HG03135 (cell line): ENCODE measurements around the gene MR1.
A peak's percentile ranks its signal among the peaks of the same experiment; 100 is the strongest.
"Not testable (repeated sequence)": the region's sequence is repeated elsewhere in the genome, so short reads cannot be mapped to it uniquely, and the experiment has no call there.

Experiments
- ATAC-seq: cut with Tn5 transposase; IDR thresholded peaks from one replicate; pipeline ENCODE4 v1.9.1; 2021; ENCODE audit warnings: mild to moderate bottlenecking, moderate library complexity; ENCODE audit not compliant: unreplicated experiment

The MR1 gene

DNA sequence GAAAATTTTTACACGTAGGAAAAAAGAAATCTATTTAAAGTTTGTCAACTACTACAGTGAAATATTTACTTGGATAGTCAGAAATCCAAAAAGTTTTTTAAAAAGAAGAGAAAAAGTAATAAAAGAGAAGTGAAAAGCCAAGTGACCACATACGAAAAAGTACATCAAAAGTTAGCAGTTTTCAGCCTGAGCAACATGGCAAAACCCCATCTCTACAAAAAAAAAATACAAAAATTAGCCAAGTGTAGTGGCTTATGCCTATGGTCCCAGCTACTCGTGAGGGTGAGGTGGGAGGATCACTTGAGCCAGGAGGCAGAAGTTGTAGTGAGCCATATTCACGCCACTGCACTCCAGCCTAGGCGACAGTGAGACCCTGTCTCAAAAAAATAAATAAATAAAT, 5.2 kb upstream of the MR1 start:
- ATAC-seq: no peak

- ATAC-seq: no peak
Observed at GRCh38 chr1:181032535-181032934, 1.2 kb upstream of the MR1 start.

DNA sequence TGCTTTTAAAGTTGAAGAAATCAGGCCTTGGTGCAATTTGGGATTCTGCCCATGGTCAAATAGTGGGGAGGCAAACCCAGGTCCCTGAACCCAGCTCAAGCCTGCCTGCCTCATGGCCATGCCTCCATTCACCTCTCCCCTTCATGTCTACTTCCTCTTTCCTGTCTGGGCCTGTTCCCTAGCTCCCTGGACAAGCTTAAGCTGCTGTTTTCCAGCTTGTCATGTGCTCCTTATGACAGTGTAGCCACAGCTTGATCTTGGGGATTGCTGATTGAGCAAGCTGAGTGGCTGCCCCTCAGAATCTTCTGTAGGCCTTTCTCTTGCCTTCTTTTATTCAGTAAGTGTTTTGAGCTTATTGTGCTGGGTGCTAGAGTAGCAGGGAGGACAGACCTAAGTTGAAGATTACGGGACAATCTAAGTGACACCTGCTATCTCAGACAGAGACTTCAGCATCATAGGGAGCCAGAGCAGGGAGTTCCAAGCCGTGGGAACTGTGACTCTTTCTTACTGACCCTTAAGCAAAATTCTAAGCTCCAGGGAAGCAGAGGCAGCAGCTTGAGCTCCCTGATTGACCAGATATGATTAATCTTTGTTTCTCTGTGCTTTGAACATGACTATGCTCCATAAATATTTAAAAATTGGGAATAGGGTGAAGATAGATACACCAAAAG, 520 bp upstream of the MR1 start:
- ATAC-seq: peak; percentile 26

- ATAC-seq: not testable (repeated sequence)
Observed at GRCh38 chr1:181035210-181035609, 1.4 kb downstream of the MR1 start.

DNA sequence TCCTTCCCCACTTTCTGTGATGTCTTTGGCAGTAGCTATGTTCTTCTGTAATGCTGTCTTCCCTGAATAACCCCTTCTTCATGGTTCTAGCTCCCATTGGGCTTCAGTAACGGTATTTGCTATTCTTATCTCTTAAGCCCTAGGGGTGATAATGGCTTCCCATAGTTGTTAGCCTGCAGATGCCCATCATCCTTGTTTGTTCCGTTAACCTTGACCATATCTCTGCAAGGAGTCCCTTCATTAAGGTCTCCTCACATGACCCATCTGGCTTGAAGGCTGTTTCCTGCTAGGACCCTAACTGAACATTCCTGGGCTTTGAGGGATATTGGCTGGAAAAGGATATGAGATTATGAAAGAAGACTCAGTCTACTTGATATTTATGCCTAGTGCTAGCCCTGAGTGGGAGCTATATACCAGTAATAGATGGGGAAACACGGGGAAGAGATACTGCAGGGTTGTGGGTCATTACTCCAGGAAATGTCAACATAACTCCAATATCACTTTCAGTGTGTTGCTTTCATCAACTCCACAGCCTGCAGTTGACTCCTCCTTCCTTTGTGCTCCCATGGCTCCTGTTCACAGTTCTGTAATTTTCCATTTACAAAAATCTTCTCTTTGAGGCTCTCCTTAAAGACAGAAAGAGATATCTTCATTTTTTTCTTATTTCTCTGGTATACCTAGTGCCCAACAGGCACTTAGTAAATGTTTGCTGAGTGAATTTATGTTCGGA, 2.5 kb downstream of the MR1 start:
- no peak for ATAC-seq

GRCh38 chr1:181037386-181037785, 3.6 kb downstream of the MR1 start:
- ATAC-seq: no peak

DNA sequence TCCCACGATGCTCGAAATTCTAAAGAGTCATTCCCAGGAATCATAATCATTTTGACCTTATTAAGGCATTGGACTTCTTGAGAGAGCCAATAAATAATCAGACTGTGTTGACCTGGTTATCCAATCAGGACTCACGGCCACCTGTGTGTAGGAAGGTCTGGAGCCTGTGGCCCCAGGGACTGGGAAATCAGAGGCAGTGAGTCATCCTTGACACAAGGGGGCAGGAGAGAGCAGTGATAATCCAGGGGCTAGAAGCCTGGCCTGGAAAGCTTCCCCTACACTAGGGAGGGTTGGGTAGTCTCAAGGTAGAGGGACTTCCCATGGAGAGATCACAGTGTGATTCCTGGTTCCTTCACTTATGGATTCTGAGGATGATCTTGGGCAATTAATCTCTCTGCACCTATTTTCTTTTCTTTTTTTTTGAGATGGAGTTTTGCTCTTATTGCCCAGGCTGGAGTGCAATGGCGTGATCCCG, 4.7 kb downstream of the MR1 start:
- ATAC-seq: no peak

DNA sequence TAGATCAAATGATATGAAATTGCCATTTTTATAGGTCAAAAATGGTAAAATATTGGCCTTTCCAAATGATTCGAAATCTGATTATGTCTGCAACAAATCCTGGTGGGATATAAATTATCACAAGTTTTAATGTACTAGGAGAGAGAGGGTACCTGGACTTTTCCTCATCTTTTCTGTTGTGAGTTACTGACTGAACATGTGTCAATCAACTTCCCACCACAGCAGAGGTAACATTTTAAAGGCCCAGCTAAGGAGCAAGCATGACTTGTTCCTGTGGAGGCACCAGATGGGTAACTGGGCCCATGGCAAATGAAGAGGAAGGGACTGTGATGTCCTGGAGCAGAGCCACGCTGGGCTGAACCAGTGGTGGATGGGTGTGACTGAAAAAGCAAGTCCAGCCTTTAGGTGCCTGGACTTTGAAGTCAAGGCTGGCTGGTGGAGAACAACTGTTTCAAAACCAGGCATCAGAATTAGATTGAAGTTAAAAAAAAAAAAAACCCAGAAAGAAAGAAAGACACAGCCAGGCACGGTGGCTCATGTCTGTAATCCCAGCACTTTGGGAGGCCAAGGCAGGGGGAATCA, 6.6 kb downstream of the MR1 start:
- ATAC-seq: no peak

DNA sequence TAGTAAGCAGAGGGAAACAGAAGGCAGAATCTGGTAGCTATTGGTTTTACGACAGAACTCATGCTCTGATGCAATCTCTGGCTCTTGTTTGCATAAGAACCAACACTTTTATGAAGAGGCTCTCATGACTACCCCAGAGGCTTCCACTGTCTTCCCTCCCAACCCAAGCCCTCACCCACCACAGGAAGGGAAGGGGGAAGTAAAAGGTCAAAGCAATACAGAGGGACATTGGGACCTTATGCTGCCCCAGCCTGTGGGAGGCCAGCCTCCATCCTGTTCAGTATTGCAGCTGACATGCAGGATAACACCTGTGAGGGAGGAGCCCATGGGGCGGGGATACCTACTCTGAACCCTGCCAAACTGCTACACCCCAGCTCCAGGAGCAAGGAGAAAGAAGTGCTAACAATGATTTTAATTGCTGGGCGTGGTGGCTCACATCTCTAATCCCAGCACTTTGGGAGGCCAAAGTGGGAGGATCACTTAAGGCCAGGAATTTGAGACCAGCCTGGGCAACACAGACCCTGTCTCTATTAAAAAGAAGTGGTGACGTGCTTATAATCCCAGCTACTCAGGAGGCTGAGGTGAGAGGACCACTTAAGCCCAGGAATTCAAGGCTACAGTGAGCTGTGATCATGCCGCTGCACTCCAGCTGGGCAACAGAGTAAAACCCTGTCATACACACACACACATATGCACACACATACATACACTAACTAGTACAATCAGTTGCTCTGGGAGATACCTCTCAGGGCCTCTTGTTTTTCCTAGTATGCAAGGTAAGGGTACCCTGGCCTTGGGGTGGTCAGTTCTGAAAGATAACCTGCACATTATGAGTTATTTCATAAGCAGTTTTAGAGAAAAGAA, 9.5 kb downstream of the MR1 start:
- no peak for ATAC-seq

GRCh38 chr1:181044449-181044966, 10.7 kb downstream of the MR1 start:
- peak; percentile 68 for ATAC-seq

- ATAC-seq: not testable (repeated sequence)
Observed at GRCh38 chr1:181045946-181046345, 12.2 kb downstream of the MR1 start.

DNA sequence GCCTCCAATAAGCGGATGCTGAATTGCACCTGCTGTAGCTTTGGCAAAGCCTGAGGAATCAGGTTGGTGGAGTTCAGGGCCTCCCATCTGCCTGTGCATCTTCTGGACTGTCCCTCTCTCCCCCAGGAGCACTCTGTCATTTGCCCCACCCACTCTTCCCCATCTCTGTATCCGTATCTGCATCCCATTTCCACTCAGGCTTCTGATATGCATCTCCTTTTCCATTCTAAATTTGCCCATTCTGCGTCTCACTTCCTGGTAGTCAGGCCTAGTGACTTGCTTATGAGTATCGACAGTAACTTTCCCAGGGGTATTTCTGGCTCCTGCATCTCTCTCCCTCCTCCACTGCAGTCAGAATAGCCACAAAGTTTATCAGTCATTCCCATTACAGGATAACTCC, 15.6 kb downstream of the MR1 start:
- no peak for ATAC-seq

- no peak for ATAC-seq
Observed at GRCh38 chr1:181050922-181051321, 17.1 kb downstream of the MR1 start.

DNA sequence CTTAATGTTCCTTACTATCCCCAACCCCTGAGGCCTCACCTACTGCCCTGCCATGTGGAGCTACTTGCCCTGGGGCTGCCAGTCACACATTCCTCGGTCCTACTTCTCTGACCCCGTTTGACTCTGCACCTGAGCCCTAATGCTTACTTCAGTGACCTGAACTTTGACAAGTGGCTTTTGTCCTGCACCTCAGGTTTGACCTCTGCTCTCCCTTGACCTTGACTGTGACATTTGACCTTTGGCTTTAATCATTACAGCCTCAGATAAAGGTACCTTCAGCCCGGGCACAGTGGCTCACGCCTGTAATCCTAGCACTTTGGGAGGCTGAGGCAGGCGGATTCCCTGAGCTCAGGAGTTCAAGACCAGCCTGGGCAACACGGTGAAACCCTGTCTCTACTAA, 22.8 kb downstream of the MR1 start:
- ATAC-seq: no peak

DNA sequence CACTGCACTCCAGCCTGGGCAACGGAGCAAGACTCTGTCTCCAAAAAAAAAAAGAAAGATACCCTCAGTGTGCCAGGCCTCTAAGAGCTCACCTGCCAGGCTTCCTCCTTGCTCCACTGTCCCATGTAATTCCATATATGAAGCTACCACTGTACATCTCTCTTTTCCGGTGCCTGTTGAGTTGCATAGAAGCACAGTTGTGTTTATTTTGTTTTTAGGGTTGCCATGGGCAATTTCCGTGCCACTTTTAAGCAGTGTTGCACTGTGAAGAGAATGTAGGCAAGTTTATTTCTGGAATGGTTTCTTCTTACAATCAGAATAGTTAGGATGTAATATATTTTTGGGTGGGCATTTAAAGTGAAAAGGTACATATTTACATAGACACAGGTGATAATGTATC, 23.3 kb downstream of the MR1 start:
- ATAC-seq: no peak

DNA sequence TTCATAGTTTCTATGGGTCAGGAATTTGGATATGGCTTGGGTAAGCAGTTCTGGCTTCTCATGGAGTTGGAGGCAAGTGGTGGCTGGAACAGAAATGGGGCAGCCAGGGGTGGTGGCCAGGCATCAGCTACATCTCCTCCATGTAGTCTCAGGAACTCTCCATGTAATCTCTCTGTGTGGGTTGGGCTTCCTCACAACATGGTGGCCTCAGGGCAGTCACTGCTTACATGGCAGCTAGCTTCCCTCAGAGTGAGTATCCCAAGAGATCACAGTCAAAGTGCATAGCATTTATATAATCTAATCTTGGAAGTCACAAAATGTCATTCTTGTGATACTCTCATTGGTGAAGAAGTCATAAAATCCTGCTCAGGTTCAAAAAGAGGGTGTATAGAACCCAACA, 25.7 kb downstream of the MR1 start:
- no peak for ATAC-seq

DNA sequence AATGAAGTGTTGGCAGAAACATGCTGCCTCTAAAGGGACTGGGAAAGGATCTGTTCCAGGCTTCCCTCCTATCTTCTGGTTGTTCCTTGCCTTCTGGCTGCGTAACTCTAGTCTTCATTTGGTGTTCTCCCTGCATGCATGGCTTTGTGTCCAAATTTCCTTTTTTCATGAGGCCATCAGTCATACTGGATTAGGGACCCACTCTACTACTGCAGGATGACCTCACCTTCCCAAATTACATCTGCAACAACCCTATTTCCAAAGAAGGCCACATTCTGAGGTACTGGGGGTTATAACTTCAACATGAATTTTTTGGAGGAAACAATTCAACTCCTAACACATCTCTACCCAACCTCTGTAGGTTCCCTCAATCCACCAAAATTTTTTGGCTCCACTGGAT, 26.3 kb downstream of the MR1 start:
- ATAC-seq: no peak

DNA sequence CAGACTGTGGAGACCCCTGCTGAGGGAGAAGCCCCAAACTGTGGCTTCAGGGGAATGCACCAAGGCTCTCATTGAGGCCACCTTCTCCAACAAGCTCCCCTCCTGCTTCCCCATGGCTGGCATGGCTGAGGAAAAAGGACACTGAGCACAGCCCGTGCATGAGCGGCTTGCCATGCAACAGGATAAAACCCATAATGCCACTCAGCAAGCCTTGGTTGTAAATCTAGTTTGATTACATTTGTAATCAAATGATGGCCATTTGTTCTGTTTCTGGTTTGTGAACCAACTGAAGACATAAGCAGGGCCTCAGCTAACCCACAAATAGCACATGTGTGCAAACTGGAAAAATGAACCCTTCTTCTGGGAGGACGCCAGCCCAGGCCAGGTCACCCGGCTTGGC, 27.2 kb downstream of the MR1 start:
- not testable (repeated sequence) for ATAC-seq

- no peak for ATAC-seq
Observed at GRCh38 chr1:181061487-181061886, 27.7 kb downstream of the MR1 start.

DNA sequence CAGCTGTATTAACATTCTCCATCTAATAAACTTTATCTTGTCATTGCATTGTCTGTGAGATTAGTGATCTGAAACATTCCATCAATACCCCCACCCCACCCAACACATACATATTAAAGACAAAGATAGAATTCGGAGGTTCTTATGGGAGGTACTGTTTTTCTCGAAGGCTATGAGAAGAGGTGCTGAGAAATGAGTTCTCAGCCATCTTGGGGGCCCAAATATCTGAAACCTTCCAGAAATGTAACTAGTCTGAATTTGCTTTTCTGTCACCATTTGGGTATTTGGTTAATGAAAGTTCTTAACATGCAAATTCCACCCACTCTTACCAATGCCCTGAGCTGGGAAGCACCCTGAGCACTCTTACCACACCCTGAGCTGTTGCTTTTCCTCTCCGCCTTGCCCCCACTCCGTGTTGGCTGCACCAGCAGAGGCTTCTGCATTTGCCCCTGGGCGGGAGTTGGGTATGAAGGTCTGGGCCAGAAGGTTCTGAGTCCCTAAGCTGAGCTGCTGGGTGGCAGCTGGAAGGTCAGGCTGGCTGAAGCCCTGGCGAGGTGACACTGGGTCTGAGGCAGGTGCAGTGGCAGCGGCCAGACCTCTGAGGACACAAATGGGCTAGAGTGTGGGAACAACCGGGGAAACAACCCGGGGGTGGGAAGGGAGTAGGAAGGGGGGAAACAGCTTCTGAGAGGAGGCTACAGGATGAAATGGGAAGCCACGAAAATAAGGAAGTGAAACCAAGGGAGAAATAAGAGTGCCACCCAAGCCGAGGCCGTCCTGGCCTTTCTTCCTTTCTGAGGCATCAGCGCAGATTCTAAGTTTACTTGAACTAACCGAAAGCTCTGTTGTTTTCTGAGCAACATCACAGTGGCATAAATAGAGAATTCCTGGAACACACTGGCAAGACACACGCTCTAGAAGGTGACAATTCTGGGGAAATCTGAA, 28.4 kb downstream of the MR1 start:
- ATAC-seq: peak; percentile 70
